ENCODE results near the gene FANCD2. TPM values are rescaled to one million over a fixed set of nuclear protein-coding genes. Genes with fewer than 3 reads are reported as not detected.

FANCD2 gene
- total RNA-seq, 2 donors from 2014 or later = 56.0 to 79.9 TPM

GRCh38 chr3:10093678-10094077 lies 67.4 kb downstream of the FANCD2 start:
- no peak for TF ChIP-seq CTCF (conservative IDR thresholded peaks at IDR 0.05)
- H3K4me3 Mint-ChIP-seq = no peak overlapping the region

GRCh38 chr3:10099041-10099440 lies 72.8 kb downstream of the FANCD2 start:
- H3K4me3 ChIP-seq (ENCODE audit: low read length) = no peak overlapping the region
- DNase-seq = no peak
- H3K9ac ChIP-seq (ENCODE audit: extremely low read depth, low read length, poor library complexity, severe bottlenecking) = no peak overlapping the region
- Mint-ChIP-seq H3K9me3 (no peaks in the 10 kb centered on the region), H3K27me3 (ENCODE audit: insufficient read depth) (no peaks in the 10 kb centered on the region), H3K4me3 (no peak overlapping the region), H3K4me1 (peaks cover 3% of the 10 kb centered on the region), H3K36me3 (ENCODE audit: low read depth) (peaks cover 40% of the 10 kb centered on the region), H3K27ac (no peak overlapping the region)
- no peaks in the 10 kb centered on the region for H3K9me3 ChIP-seq (ENCODE audit: control insufficient read depth, low read length)
- peaks cover 45% of the 10 kb centered on the region for H3K36me3 ChIP-seq (ENCODE audit: control insufficient read depth, insufficient read depth, low read length)
- no peaks in the 10 kb centered on the region for H3K27me3 ChIP-seq (ENCODE audit: control insufficient read depth, insufficient read depth, low read length, poor library complexity, severe bottlenecking)
- 98 to 100% methylated on average over 3 to 4 of the region's 5 CpGs for WGBS, 2 experiments (ENCODE audit: insufficient coverage in 1 of 2, insufficient read length in 1 of 2)
- no peaks in the 10 kb centered on the region for H3K4me1 ChIP-seq (ENCODE audit: control insufficient read depth, insufficient read depth, low read length)
- TF ChIP-seq CTCF (conservative IDR thresholded peaks at IDR 0.05) = no peak
- no peak overlapping the region for H3K27ac ChIP-seq (ENCODE audit: low read depth, low read length)

More at GRCh38 chr3:10093678-10094077, 67.4 kb downstream of the FANCD2 start:
- Mint-ChIP-seq H3K9me3 (no peaks in the 10 kb centered on the region), H3K4me1 (peaks cover 3% of the 10 kb centered on the region), H3K36me3 (ENCODE audit: low read depth) (peaks cover 48% of the 10 kb centered on the region), H3K27me3 (ENCODE audit: insufficient read depth) (no peaks in the 10 kb centered on the region), H3K27ac (no peak overlapping the region)
- Histone ChIP-seq H3K4me1 (ENCODE audit: control insufficient read depth, insufficient read depth, low read length) (no peaks in the 10 kb centered on the region), H3K9me3 (ENCODE audit: control insufficient read depth, low read length) (no peaks in the 10 kb centered on the region), H3K4me3 (ENCODE audit: low read length) (no peak overlapping the region), H3K9ac (ENCODE audit: extremely low read depth, low read length, poor library complexity, severe bottlenecking) (no peak overlapping the region), H3K36me3 (ENCODE audit: control insufficient read depth, insufficient read depth, low read length) (peaks cover 56% of the 10 kb centered on the region), H3K27me3 (ENCODE audit: control insufficient read depth, insufficient read depth, low read length, poor library complexity, severe bottlenecking) (no peaks in the 10 kb centered on the region), H3K27ac (ENCODE audit: low read depth, low read length) (no peak overlapping the region)
- DNase-seq = no peak
- WGBS, 2 experiments (ENCODE audit: insufficient coverage in 1 of 2, insufficient read length in 1 of 2) = 83 to 93% methylated on average over 1 of the region's 3 CpGs

GRCh38 chr3:10106919-10107318 lies 80.7 kb downstream of the FANCD2 start:
- Mint-ChIP-seq H3K4me3 (no peak overlapping the region), H3K27me3 (ENCODE audit: insufficient read depth) (no peaks in the 10 kb centered on the region), H3K27ac (no peak overlapping the region), H3K9me3 (no peaks in the 10 kb centered on the region), H3K36me3 (ENCODE audit: low read depth) (peaks cover 4% of the 10 kb centered on the region), H3K4me1 (no peaks in the 10 kb centered on the region)
- Histone ChIP-seq H3K27ac (ENCODE audit: low read depth, low read length) (no peak overlapping the region), H3K27me3 (ENCODE audit: control insufficient read depth, insufficient read depth, low read length, poor library complexity, severe bottlenecking) (no peaks in the 10 kb centered on the region), H3K36me3 (ENCODE audit: control insufficient read depth, insufficient read depth, low read length) (peaks cover under 1% of the 10 kb centered on the region), H3K4me1 (ENCODE audit: control insufficient read depth, insufficient read depth, low read length) (no peaks in the 10 kb centered on the region), H3K9ac (ENCODE audit: extremely low read depth, low read length, poor library complexity, severe bottlenecking) (no peak overlapping the region), H3K9me3 (ENCODE audit: control insufficient read depth, low read length) (no peaks in the 10 kb centered on the region), H3K4me3 (ENCODE audit: low read length) (no peak overlapping the region)
- WGBS, 2 experiments (ENCODE audit: insufficient coverage in 1 of 2, insufficient read length in 1 of 2) = 84 to 91% methylated on average over 2 of the region's 2 CpGs
- no peak for DNase-seq
- no peak for TF ChIP-seq CTCF (conservative IDR thresholded peaks at IDR 0.05)

Measured in endodermal cell (in vitro differentiated cells).